Liver (tissue), 9 donors: ENCODE data around the gene PLCD3. TPM values are rescaled to one million over a fixed set of nuclear protein-coding genes. Genes with fewer than 3 reads are reported as not detected.

ENCODE experiments used
- DNase-seq: peaks from one replicate; pipeline ENCODE4 v3.0.0-alpha.2; 2017; ENCODE audit warnings: low spot score
- H3K27ac ChIP-seq, 2 donors: one replicate each; pipeline ENCODE4 v1.7.0; 2013; ENCODE audit warnings: inconsistent platforms in 2 of 2, low read length in 2 of 2, control low read depth in 1 of 2, low read depth in 1 of 2, mild to moderate bottlenecking in 1 of 2
- H3K27me3 ChIP-seq, 4 donors: one replicate each; pipeline versions ENCODE4 v1.6.1 to v1.7.0; 2013; ENCODE audit warnings: low read length in 3 of 4, inconsistent platforms in 1 of 4, mild to moderate bottlenecking in 1 of 4, moderate library complexity in 1 of 4; ENCODE audit not compliant: control insufficient read depth in 4 of 4, insufficient read depth in 4 of 4
- H3K36me3 ChIP-seq, 4 donors: one replicate each; pipeline versions ENCODE4 v1.6.1 to v1.7.0; 2013; ENCODE audit warnings: low read length in 3 of 4, mild to moderate bottlenecking in 3 of 4, low read depth in 1 of 4, moderate library complexity in 1 of 4; ENCODE audit not compliant: control insufficient read depth in 4 of 4, insufficient read depth in 3 of 4
- H3K4me1 ChIP-seq, 4 donors: one replicate each; pipeline versions ENCODE4 v1.6.1 to v1.7.0; 2013; ENCODE audit warnings: low read length in 3 of 4, mild to moderate bottlenecking in 3 of 4, moderate library complexity in 1 of 4; ENCODE audit not compliant: control insufficient read depth in 4 of 4, insufficient read depth in 4 of 4
- H3K4me3 ChIP-seq, 3 donors: one replicate each; pipeline versions ENCODE4 v1.6.1 to v1.7.0; 2013; ENCODE audit warnings: low read length in 3 of 3, control low read depth in 1 of 3, low read depth in 1 of 3, mild to moderate bottlenecking in 1 of 3
- H3K9ac ChIP-seq, 2 donors: one replicate each; pipeline ENCODE4 v1.7.0; 2013; ENCODE audit warnings: low read length in 2 of 2, mild to moderate bottlenecking in 2 of 2, moderate library complexity in 2 of 2, control low read depth in 1 of 2, low read depth in 1 of 2
- H3K9me3 ChIP-seq, 4 donors: one replicate each; pipeline versions ENCODE4 v1.6.1 to v1.7.0; 2013; ENCODE audit warnings: low read length in 3 of 4; ENCODE audit not compliant: control insufficient read depth in 4 of 4
- EGR1 ChIP-seq, 2 donors: IDR thresholded peaks; 2 replicates each; pipeline ENCODE4 v1.6.1; 2016 to 2018; ENCODE audit warnings: antibody characterized with exemption in 2 of 2, low read depth in 2 of 2
- HNF4A ChIP-seq, 2 donors: conservative IDR thresholded peaks; 2 replicates each; pipeline ENCODE4 v1.6.1; 2016; ENCODE audit warnings: antibody characterized with exemption in 2 of 2, mild to moderate bottlenecking in 2 of 2
- HNF4G ChIP-seq: IDR thresholded peaks from 2 replicates; pipeline ENCODE4 v1.6.1; 2016; ENCODE audit warnings: antibody characterized with exemption
- JUND ChIP-seq, 2 donors: IDR thresholded peaks; 2 replicates each; pipeline ENCODE4 v1.6.1; 2016; ENCODE audit warnings: antibody characterized with exemption in 2 of 2
- NR2F2 ChIP-seq: IDR thresholded peaks from 2 replicates; pipeline ENCODE4 v1.6.1; 2016; ENCODE audit warnings: antibody characterized with exemption
- RAD21 ChIP-seq, 2 donors: IDR thresholded peaks; 2 replicates each; pipeline ENCODE4 v1.6.1; 2016; ENCODE audit warnings: antibody characterized with exemption in 2 of 2, mild to moderate bottlenecking in 2 of 2
- RXRA ChIP-seq, 2 donors: IDR thresholded peaks; 2 replicates each; pipeline ENCODE4 v1.6.1; 2017 to 2018; ENCODE audit warnings: antibody characterized with exemption in 2 of 2, mild to moderate bottlenecking in 1 of 2
- SP1 ChIP-seq: IDR thresholded peaks from 2 replicates; pipeline ENCODE4 v1.6.1; 2018; ENCODE audit warnings: antibody characterized with exemption, mild to moderate bottlenecking
- TAF1 ChIP-seq: conservative IDR thresholded peaks from 2 replicates; pipeline ENCODE4 v1.6.1; 2016; ENCODE audit warnings: antibody characterized with exemption, mild to moderate bottlenecking
- YY1 ChIP-seq: IDR thresholded peaks from 2 replicates; pipeline ENCODE4 v1.6.1; 2016; ENCODE audit warnings: antibody characterized with exemption, mild to moderate bottlenecking
- WGBS: extraction: QIAGEN DNeasy Blood & Tissue Kit; methylation state at CpG from one replicate; pipeline ENCODE4 v1.1.7; 2013; 5-methylcytosine and 5-hydroxymethylcytosine counted together
- polyA plus RNA-seq, 2 donors: library from polyadenylated mRNA; stranded (reverse) in 1 of 2; unstranded in 1 of 2; fragments of 200-250 nt in 1 of 2; fragments of >200 nt in 1 of 2; fragmentation: Nextera tagmentation in 1 of 2; extraction: Ambion mirVana in 1 of 2; gene quantifications; one replicate each; pipeline versions ENCODE4 v1.2.1 to v1.2.3, GENCODE V29; 2013 to 2015
- total RNA-seq, 2 donors: library from RNA; depleted of rRNA; stranded (reverse); fragments of >200 nt; gene quantifications; one replicate each; pipeline ENCODE4 v1.2.3, GENCODE V29; 2014
- TF ChIP-seq, protein P1 (sequence below): fragments of 150-350 bp; IDR thresholded peaks from 2 replicates; pipeline ENCODE4 v1.5.1; 2017; ENCODE audit warnings: improper control_type of control experiment, low read depth, low read length; ENCODE audit not compliant: missing input control
- TF ChIP-seq, protein P2 (sequence below): IDR thresholded peaks from 2 replicates; pipeline ENCODE4 v1.6.1; 2016; ENCODE audit warnings: antibody characterized with exemption
- TF ChIP-seq, protein P3 (sequence below): IDR thresholded peaks from 2 replicates; pipeline ENCODE4 v1.6.1; 2016; ENCODE audit warnings: antibody characterized with exemption, mild to moderate bottlenecking
- TF ChIP-seq, protein P4 (sequence below): IDR thresholded peaks from 2 replicates; pipeline ENCODE4 v1.6.1; 2016; ENCODE audit warnings: antibody characterized with exemption
- TF ChIP-seq, protein P5 (sequence below): IDR thresholded peaks from 2 replicates; pipeline ENCODE4 v1.6.1; 2016; ENCODE audit warnings: antibody characterized with exemption
- donor health status: healthy.
- donor health status: healthy.
- donor health status: healthy.
- donor health status: healthy.
- donor health status: healthy.

PLCD3 gene
- total and polyA plus RNA-seq, 4 donors: 0.28 to 2.3 (median 1.4) TPM

DNA sequence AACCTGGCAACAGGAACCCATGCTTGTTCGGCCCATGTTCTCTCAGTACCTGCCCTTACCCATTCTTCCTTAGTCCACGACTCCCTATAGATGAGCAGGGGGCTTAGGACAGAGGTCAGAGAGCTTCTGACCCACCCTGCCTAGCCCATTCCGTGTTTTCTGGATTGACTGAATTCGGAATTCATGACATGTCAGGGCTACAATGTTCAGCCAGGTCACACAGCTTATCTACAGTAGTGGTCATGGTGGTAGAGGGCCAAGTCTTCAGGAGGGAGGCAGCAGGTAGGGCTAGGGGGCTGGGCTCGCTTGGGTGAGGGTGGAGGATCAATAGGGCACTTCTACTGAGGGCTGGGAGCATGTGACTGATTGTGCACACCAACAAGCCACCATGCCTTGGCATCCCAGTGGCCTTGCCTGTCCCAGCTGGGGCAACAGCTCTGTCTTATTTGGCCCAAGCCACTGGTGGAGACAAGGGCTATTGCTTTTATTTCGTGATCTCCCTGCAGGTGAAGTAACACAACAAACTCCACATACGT, 32.5 kb upstream of the PLCD3 start:
- Histone ChIP-seq H3K9ac (no peak overlapping the region), H3K27me3 (no peaks in the 10 kb centered on the region), H3K36me3 (peaks cover 0 to 11% (median 0%) of the 10 kb centered on the region in 4 donors), H3K9me3 (no peaks in the 10 kb centered on the region), H3K27ac (no peak overlapping the region), H3K4me1 (peaks cover 7 to 33% (median 22%) of the 10 kb centered on the region in 4 donors), H3K4me3 (no peak overlapping the region)
- 60% methylated on average over 7 of the region's 7 CpGs for WGBS
- peak; percentile 40 for DNase-seq
- TF ChIP-seq EGR1 (IDR thresholded peaks at IDR 0.05; ENCODE audit: low read depth in 2 of 2): no peak
- TF ChIP-seq, protein P1, sequence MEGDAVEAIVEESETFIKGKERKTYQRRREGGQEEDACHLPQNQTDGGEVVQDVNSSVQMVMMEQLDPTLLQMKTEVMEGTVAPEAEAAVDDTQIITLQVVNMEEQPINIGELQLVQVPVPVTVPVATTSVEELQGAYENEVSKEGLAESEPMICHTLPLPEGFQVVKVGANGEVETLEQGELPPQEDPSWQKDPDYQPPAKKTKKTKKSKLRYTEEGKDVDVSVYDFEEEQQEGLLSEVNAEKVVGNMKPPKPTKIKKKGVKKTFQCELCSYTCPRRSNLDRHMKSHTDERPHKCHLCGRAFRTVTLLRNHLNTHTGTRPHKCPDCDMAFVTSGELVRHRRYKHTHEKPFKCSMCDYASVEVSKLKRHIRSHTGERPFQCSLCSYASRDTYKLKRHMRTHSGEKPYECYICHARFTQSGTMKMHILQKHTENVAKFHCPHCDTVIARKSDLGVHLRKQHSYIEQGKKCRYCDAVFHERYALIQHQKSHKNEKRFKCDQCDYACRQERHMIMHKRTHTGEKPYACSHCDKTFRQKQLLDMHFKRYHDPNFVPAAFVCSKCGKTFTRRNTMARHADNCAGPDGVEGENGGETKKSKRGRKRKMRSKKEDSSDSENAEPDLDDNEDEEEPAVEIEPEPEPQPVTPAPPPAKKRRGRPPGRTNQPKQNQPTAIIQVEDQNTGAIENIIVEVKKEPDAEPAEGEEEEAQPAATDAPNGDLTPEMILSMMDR: no peak
- no peak for TF ChIP-seq HNF4G
- no peak for TF ChIP-seq HNF4A (conservative IDR thresholded peaks at IDR 0.05)
- TF ChIP-seq, protein P2, sequence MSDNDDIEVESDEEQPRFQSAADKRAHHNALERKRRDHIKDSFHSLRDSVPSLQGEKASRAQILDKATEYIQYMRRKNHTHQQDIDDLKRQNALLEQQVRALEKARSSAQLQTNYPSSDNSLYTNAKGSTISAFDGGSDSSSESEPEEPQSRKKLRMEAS: no peak
- TF ChIP-seq JUND (IDR thresholded peaks at IDR 0.05): no peak
- TF ChIP-seq YY1: no peak
- no peak for TF ChIP-seq NR2F2
- TF ChIP-seq, protein P3, sequence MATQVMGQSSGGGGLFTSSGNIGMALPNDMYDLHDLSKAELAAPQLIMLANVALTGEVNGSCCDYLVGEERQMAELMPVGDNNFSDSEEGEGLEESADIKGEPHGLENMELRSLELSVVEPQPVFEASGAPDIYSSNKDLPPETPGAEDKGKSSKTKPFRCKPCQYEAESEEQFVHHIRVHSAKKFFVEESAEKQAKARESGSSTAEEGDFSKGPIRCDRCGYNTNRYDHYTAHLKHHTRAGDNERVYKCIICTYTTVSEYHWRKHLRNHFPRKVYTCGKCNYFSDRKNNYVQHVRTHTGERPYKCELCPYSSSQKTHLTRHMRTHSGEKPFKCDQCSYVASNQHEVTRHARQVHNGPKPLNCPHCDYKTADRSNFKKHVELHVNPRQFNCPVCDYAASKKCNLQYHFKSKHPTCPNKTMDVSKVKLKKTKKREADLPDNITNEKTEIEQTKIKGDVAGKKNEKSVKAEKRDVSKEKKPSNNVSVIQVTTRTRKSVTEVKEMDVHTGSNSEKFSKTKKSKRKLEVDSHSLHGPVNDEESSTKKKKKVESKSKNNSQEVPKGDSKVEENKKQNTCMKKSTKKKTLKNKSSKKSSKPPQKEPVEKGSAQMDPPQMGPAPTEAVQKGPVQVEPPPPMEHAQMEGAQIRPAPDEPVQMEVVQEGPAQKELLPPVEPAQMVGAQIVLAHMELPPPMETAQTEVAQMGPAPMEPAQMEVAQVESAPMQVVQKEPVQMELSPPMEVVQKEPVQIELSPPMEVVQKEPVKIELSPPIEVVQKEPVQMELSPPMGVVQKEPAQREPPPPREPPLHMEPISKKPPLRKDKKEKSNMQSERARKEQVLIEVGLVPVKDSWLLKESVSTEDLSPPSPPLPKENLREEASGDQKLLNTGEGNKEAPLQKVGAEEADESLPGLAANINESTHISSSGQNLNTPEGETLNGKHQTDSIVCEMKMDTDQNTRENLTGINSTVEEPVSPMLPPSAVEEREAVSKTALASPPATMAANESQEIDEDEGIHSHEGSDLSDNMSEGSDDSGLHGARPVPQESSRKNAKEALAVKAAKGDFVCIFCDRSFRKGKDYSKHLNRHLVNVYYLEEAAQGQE: no peak
- no peak for TF ChIP-seq RAD21 (IDR thresholded peaks at IDR 0.05)
- TF ChIP-seq, protein P4, sequence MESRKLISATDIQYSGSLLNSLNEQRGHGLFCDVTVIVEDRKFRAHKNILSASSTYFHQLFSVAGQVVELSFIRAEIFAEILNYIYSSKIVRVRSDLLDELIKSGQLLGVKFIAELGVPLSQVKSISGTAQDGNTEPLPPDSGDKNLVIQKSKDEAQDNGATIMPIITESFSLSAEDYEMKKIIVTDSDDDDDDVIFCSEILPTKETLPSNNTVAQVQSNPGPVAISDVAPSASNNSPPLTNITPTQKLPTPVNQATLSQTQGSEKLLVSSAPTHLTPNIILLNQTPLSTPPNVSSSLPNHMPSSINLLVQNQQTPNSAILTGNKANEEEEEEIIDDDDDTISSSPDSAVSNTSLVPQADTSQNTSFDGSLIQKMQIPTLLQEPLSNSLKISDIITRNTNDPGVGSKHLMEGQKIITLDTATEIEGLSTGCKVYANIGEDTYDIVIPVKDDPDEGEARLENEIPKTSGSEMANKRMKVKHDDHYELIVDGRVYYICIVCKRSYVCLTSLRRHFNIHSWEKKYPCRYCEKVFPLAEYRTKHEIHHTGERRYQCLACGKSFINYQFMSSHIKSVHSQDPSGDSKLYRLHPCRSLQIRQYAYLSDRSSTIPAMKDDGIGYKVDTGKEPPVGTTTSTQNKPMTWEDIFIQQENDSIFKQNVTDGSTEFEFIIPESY: no peak
- TF ChIP-seq, protein P5, sequence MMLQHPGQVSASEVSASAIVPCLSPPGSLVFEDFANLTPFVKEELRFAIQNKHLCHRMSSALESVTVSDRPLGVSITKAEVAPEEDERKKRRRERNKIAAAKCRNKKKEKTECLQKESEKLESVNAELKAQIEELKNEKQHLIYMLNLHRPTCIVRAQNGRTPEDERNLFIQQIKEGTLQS: no peak
- no peak for TF ChIP-seq SP1
- TF ChIP-seq TAF1: no peak
- TF ChIP-seq RXRA (IDR thresholded peaks at IDR 0.05): no peak
